Sigmoid colon (tissue), 7 donors: ENCODE results near the gene STIP1. TPM values are rescaled to one million over a fixed set of nuclear protein-coding genes. Genes with fewer than 3 reads are reported as not detected.

Source experiments
- DNase-seq: peaks from one replicate; pipeline ENCODE4 v3.0.0-alpha.2; 2019
- H3K27ac ChIP-seq, 4 donors: fragments of 200-600 bp; sonication (generic); one replicate each; pipeline ENCODE4 v1.5.1; 2016 to 2019; ENCODE audit warnings: mild to moderate bottlenecking in 1 of 4
- H3K27me3 ChIP-seq, 3 donors: fragments of 200-600 bp; sonication (generic); one replicate each; pipeline ENCODE4 v1.5.1; 2019; ENCODE audit warnings: mild to moderate bottlenecking in 1 of 3
- H3K36me3 ChIP-seq, 4 donors: fragments of 200-600 bp; sonication (generic); one replicate each; pipeline ENCODE4 v1.5.1; 2016 to 2019
- H3K4me1 ChIP-seq, 4 donors: fragments of 200-600 bp; sonication (generic); one replicate each; pipeline ENCODE4 v1.5.1; 2017 to 2019
- H3K4me3 ChIP-seq, 4 donors: fragments of 200-600 bp; sonication (generic); one replicate each; pipeline ENCODE4 v1.5.1; 2017 to 2019; ENCODE audit warnings: mild to moderate bottlenecking in 2 of 4, moderate library complexity in 1 of 4
- H3K9me3 ChIP-seq, 4 donors: fragments of 200-600 bp in 3 of 4; sonication (generic) in 3 of 4; one replicate each; pipeline versions ENCODE4 v1.5.1 to v1.6.1; 2013 to 2019
- CTCF ChIP-seq, 4 experiments: fragments of 450-650 bp in 3 of 4; fragments of 200-600 bp in 1 of 4; IDR thresholded peaks; one replicate each; pipeline ENCODE4 v1.5.1; 2016 to 2019; ENCODE audit warnings: antibody characterized with exemption in 4 of 4, mild to moderate bottlenecking in 3 of 4, moderate library complexity in 2 of 4
- EP300 ChIP-seq, 4 donors: sonication (generic); formaldehyde crosslinking; IDR thresholded peaks; one replicate each; pipeline ENCODE4 v1.6.1; 2017; ENCODE audit warnings: antibody characterized with exemption in 4 of 4
- POLR2A ChIP-seq, 2 donors: fragments of 450-650 bp; IDR thresholded peaks; one replicate each; pipeline ENCODE4 v1.6.1; 2016; ENCODE audit warnings: antibody characterized with exemption in 2 of 2, mild to moderate bottlenecking in 2 of 2, moderate library complexity in 2 of 2
- POLR2AphosphoS5 ChIP-seq, 4 donors: sonication (generic); formaldehyde crosslinking; IDR thresholded peaks; one replicate each; pipeline ENCODE4 v1.6.1; 2017; ENCODE audit warnings: antibody characterized with exemption in 4 of 4
- WGBS, 2 donors: extraction: QIAGEN DNeasy Blood & Tissue Kit; methylation state at CpG; one replicate each; pipeline ENCODE4 v1.1.7; 2013; 5-methylcytosine and 5-hydroxymethylcytosine counted together
- intact Hi-C: fragments of 100-400 bp; cut with DNase I; formaldehyde crosslinking; loops from one replicate; pipeline ENCODE4 v1.15.1; 2023
- polyA plus RNA-seq, 3 donors: library from polyadenylated mRNA; stranded (reverse); fragments of 200-250 nt; gene quantifications; one replicate each; pipeline ENCODE4 v1.2.3, GENCODE V29; 2013
- total RNA-seq, 4 donors: library from RNA; depleted of rRNA; stranded (reverse); fragments of >200 nt; gene quantifications; one replicate each; pipeline ENCODE4 v1.1.0, GENCODE V29; 2016
- donor health status: healthy with polysubstance abuse.
- donor health status: Bipolar disorder and iron deficiency.
- donor health status: healthy.

STIP1 gene
- total and polyA plus RNA-seq, 7 donors: 38.4 to 90.3 (median 74.9) TPM

GRCh38 chr11:64223001-64223651 is 37.2 kb downstream of the STIP1 start:
- intact Hi-C loops: no loop called here
- peaks cover 0 to 21% (median 0%) of the 10 kb centered on the region in 4 donors for H3K36me3 ChIP-seq
- WGBS, 2 donors: 77 to 87% methylated on average over 24 of the region's 24 CpGs
- TF ChIP-seq POLR2A (IDR thresholded peaks at IDR 0.05) (no peak), POLR2AphosphoS5 (IDR thresholded peaks at IDR 0.05) (no peak), EP300 (IDR thresholded peaks at IDR 0.05) (no peak), CTCF (IDR thresholded peaks at IDR 0.05) (no peak)
- no peak overlapping the region for H3K27ac ChIP-seq
- H3K27me3 ChIP-seq: no peaks in the 10 kb centered on the region
- peak; percentile 63 for DNase-seq
- H3K9me3 ChIP-seq: no peaks in the 10 kb centered on the region
- peaks cover 0 to 31% (median 26%) of the 10 kb centered on the region in 4 donors for H3K4me1 ChIP-seq
- no peak overlapping the region for H3K4me3 ChIP-seq

GRCh38 chr11:64224151-64224890 is 38.4 kb downstream of the STIP1 start:
- no peak overlapping the region for H3K4me3 ChIP-seq
- DNase-seq: peak; percentile 68
- H3K27ac ChIP-seq: no peak overlapping the region
- TF ChIP-seq EP300 (IDR thresholded peaks at IDR 0.05) (no peak), POLR2AphosphoS5 (IDR thresholded peaks at IDR 0.05) (no peak), CTCF (IDR thresholded peaks at IDR 0.05) (no peak), POLR2A (IDR thresholded peaks at IDR 0.05) (no peak)
- H3K4me1 ChIP-seq: peaks cover 0 to 43% (median 30%) of the 10 kb centered on the region in 4 donors
- 90 to 93% methylated on average over 17 of the region's 17 CpGs for whole genome bisulfite sequencing, 2 donors
- no peaks in the 10 kb centered on the region for H3K27me3 ChIP-seq
- peaks cover 0 to 21% (median 0%) of the 10 kb centered on the region in 4 donors for H3K36me3 ChIP-seq
- intact Hi-C loops: no loop called here
- no peaks in the 10 kb centered on the region for H3K9me3 ChIP-seq

GRCh38 chr11:64224891-64225607 is 39.1 kb downstream of the STIP1 start:
- 59 to 65% methylated on average over 22 of the region's 22 CpGs for WGBS, 2 donors
- no peak for TF ChIP-seq CTCF (IDR thresholded peaks at IDR 0.05)
- no peak for TF ChIP-seq POLR2A (IDR thresholded peaks at IDR 0.05)
- no peak for TF ChIP-seq EP300 (IDR thresholded peaks at IDR 0.05)
- no peak for TF ChIP-seq POLR2AphosphoS5 (IDR thresholded peaks at IDR 0.05)
- H3K36me3 ChIP-seq: peaks cover 0 to 21% (median 0%) of the 10 kb centered on the region in 4 donors
- no peaks in the 10 kb centered on the region for H3K27me3 ChIP-seq
- intact Hi-C loops: loop anchor here (5.0 kb wide), 1 partner anchor 38 kb away; the partner anchor contains the start of gene STIP1
- peak; percentile 70 for DNase-seq
- H3K27ac ChIP-seq: peak overlapping the region; percentile 89 to 94 (median 92)
- no peaks in the 10 kb centered on the region for H3K9me3 ChIP-seq
- H3K4me3 ChIP-seq: peak overlapping the region; percentile 71 to 89 (median 80)
- H3K4me1 ChIP-seq: peaks cover 0 to 50% (median 36%) of the 10 kb centered on the region in 4 donors

GRCh38 chr11:64225608-64226506 is 39.9 kb downstream of the STIP1 start, which contains the start of the genes NUDT22 and TRPT1:
TSS of gene NUDT22 (plus strand) at chr11:64226274. CDS start at chr11:64226653, 379 bp downstream.
TSS of gene TRPT1 (minus strand) at chr11:64226186. CDS start at chr11:64225860, 326 bp downstream.
- TF ChIP-seq CTCF (IDR thresholded peaks at IDR 0.05) (peak in 1 of 4 experiments; percentile 18), EP300 (IDR thresholded peaks at IDR 0.05) (no peak), POLR2A (IDR thresholded peaks at IDR 0.05) (peak; percentile 90 to 95), POLR2AphosphoS5 (IDR thresholded peaks at IDR 0.05) (peak; percentile 88 to 96 (median 92))
- H3K36me3 ChIP-seq: peaks cover 0 to 14% (median 0%) of the 10 kb centered on the region in 4 donors
- intact Hi-C loops: loop anchor here (5.0 kb wide), 1 partner anchor 39 kb away; the partner anchor contains the start of gene STIP1
- DNase-seq: peak; percentile 96
- H3K4me3 ChIP-seq: peak within 1 kb of the TSS; percentile 71 to 89 (median 80)
- no peaks in the 10 kb centered on the region for H3K9me3 ChIP-seq
- H3K27ac ChIP-seq: peak within 1 kb of the TSS; percentile 89 to 94 (median 92)
- H3K4me1 ChIP-seq: peaks cover 0 to 53% (median 37%) of the 10 kb centered on the region in 4 donors
- H3K27me3 ChIP-seq: no peaks in the 10 kb centered on the region
- WGBS, 2 donors: 1% methylated on average over 54 of the region's 54 CpGs
